Upper lobe of left lung (tissue), 4 donors: Measurements from ENCODE around the gene AACS.

ENCODE experiments used
- CTCF ChIP-seq, 6 experiments: fragments of 450-650 bp in 4 of 6; fragments of 200-600 bp in 2 of 6; sonication (generic) in 2 of 6; IDR thresholded peaks; one replicate each; pipeline ENCODE4 v1.5.1; 2016 to 2019; ENCODE audit warnings: antibody characterized with exemption in 6 of 6
- EP300 ChIP-seq, 4 donors: sonication (generic); formaldehyde crosslinking; IDR thresholded peaks; one replicate each; pipeline ENCODE4 v1.5.1; 2017; ENCODE audit warnings: antibody characterized with exemption in 4 of 4, control low read depth in 2 of 4
- POLR2A ChIP-seq, 4 donors: fragments of 450-650 bp; IDR thresholded peaks; one replicate each; pipeline ENCODE4 v1.5.1; 2016 to 2017; ENCODE audit warnings: antibody characterized with exemption in 4 of 4, mild to moderate bottlenecking in 2 of 4
- POLR2AphosphoS5 ChIP-seq, 2 donors: sonication (generic); formaldehyde crosslinking; IDR thresholded peaks; one replicate each; pipeline ENCODE4 v1.5.1; 2017; ENCODE audit warnings: antibody characterized with exemption in 2 of 2

- no peak for TF ChIP-seq CTCF (IDR thresholded peaks at IDR 0.05)
- no peak for TF ChIP-seq POLR2AphosphoS5 (IDR thresholded peaks at IDR 0.05)
- no peak for TF ChIP-seq POLR2A (IDR thresholded peaks at IDR 0.05)
- no peak for TF ChIP-seq EP300 (IDR thresholded peaks at IDR 0.05)
These were observed 25.2 kb downstream of the AACS start for GRCh38 chr12:125090437-125090836.
